ENCODE measurements around the gene PCNA.

- TF ChIP-seq POLR2AphosphoS5 (IDR thresholded peaks at IDR 0.05; ENCODE audit: low read depth, low read length) (no peak), POLR2A (IDR thresholded peaks at IDR 0.05; ENCODE audit: low read depth, low read length) (no peak), TAF1 (IDR thresholded peaks at IDR 0.05; ENCODE audit: borderline replicate concordance, low read depth, low read length) (no peak)
Observed at GRCh38 chr20:5127859-5128424, 8.2 kb upstream of the PCNA start.
